ENCODE data around the gene KRT74. TPM values are rescaled to one million over a fixed set of nuclear protein-coding genes. Genes with fewer than 3 reads are reported as not detected.

Gene KRT74
- total RNA-seq, 1 donor: not detected

GRCh38 chr12:52579468-52580465 is 6.1 kb upstream of the KRT74 start:
- no peak overlapping the region for H3K4me3 ChIP-seq (ENCODE audit: low read depth, low read length)
- DNase-seq (ENCODE audit: low read depth): no peak
- no peak for TF ChIP-seq CTCF (IDR thresholded peaks at IDR 0.05; ENCODE audit: insufficient read depth, low read length)

GRCh38 chr12:52578469-52578868 is 4.8 kb upstream of the KRT74 start:
- no peak for DNase-seq (ENCODE audit: low read depth)
- no peak for TF ChIP-seq CTCF (IDR thresholded peaks at IDR 0.05; ENCODE audit: insufficient read depth, low read length)

GRCh38 chr12:52577316-52577715 is 3.7 kb upstream of the KRT74 start:
- H3K4me3 ChIP-seq (ENCODE audit: low read depth, low read length): no peak overlapping the region
- TF ChIP-seq CTCF (IDR thresholded peaks at IDR 0.05; ENCODE audit: insufficient read depth, low read length): no peak
- no peak for DNase-seq (ENCODE audit: low read depth)

More at GRCh38 chr12:52578469-52578868, 4.8 kb upstream of the KRT74 start:
- no peak overlapping the region for H3K4me3 ChIP-seq (ENCODE audit: low read depth, low read length)

- no peak for DNase-seq (ENCODE audit: low read depth)
- TF ChIP-seq CTCF (IDR thresholded peaks at IDR 0.05; ENCODE audit: insufficient read depth, low read length): no peak
- H3K4me3 ChIP-seq (ENCODE audit: low read depth, low read length): no peak overlapping the region
Measured at GRCh38 chr12:52575948-52576347, 2.3 kb upstream of the KRT74 start.

- no peak for TF ChIP-seq CTCF (IDR thresholded peaks at IDR 0.05; ENCODE audit: insufficient read depth, low read length)
- no peak overlapping the region for H3K4me3 ChIP-seq (ENCODE audit: low read depth, low read length)
- no peak for DNase-seq (ENCODE audit: low read depth)
Measured at GRCh38 chr12:52575256-52575655, 1.6 kb upstream of the KRT74 start.

GRCh38 chr12:52573306-52573705 is 337 bp downstream of the KRT74 start:
- no peak overlapping the region for H3K4me3 ChIP-seq (ENCODE audit: low read depth, low read length)
- DNase-seq (ENCODE audit: low read depth): no peak
- TF ChIP-seq CTCF (IDR thresholded peaks at IDR 0.05; ENCODE audit: insufficient read depth, low read length): no peak
